H9 (cell line): ENCODE measurements around the gene ALKBH5. TPM values are rescaled to one million over a fixed set of nuclear protein-coding genes. Genes with fewer than 3 reads are reported as not detected.

Experiments used
- DNase-seq: peaks from one replicate; pipeline ENCODE4 v3.0.0-alpha.2; 2017
- H2AFZ ChIP-seq: one replicate; pipeline ENCODE4 v1.6.1; 2013; ENCODE audit warnings: mild to moderate bottlenecking, low read length, control low read depth, moderate library complexity
- H2AK5ac ChIP-seq: 2 replicates; pipeline ENCODE4 v1.6.1; 2013; ENCODE audit warnings: low read length, control low read depth, mixed read lengths; ENCODE audit not compliant: insufficient read length
- H2BK120ac ChIP-seq: one replicate; pipeline ENCODE4 v1.6.1; 2013; ENCODE audit warnings: low read depth, mild to moderate bottlenecking, low read length, control low read depth, inconsistent platforms; ENCODE audit not compliant: poor library complexity, severe bottlenecking
- H2BK12ac ChIP-seq: 2 replicates; pipeline ENCODE4 v1.6.1; 2013; ENCODE audit warnings: low read length, control low read depth, mixed read lengths, low read depth; ENCODE audit not compliant: insufficient read length
- H2BK15ac ChIP-seq: 2 replicates; pipeline ENCODE4 v1.6.1; 2013; ENCODE audit warnings: low read depth, low read length, control low read depth
- H2BK20ac ChIP-seq: one replicate; pipeline ENCODE4 v1.6.1; 2013; ENCODE audit warnings: low read depth, mild to moderate bottlenecking, low read length, control low read depth, inconsistent platforms; ENCODE audit not compliant: poor library complexity, severe bottlenecking
- H2BK5ac ChIP-seq: 2 replicates; pipeline ENCODE4 v1.6.1; 2013; ENCODE audit warnings: low read length, control low read depth, mixed read lengths; ENCODE audit not compliant: insufficient read length
- H3K14ac ChIP-seq: 2 replicates; pipeline ENCODE4 v1.6.1; 2013; ENCODE audit warnings: low read length, control low read depth; ENCODE audit not compliant: insufficient read depth
- H3K18ac ChIP-seq: 2 replicates; pipeline ENCODE4 v1.6.1; 2013; ENCODE audit warnings: low read depth, mild to moderate bottlenecking, mixed read lengths, low read length, control low read depth; ENCODE audit not compliant: insufficient read length
- H3K23ac ChIP-seq: 2 replicates; pipeline ENCODE4 v1.6.1; 2013; ENCODE audit warnings: low read length, control low read depth, mixed read lengths, low read depth; ENCODE audit not compliant: insufficient read length
- H3K23me2 ChIP-seq: 2 replicates; pipeline ENCODE4 v1.6.1; 2013; ENCODE audit warnings: low read depth, mild to moderate bottlenecking, mixed read lengths, low read length, control low read depth; ENCODE audit not compliant: insufficient read length, poor library complexity, severe bottlenecking
- H3K27ac ChIP-seq: 2 replicates; pipeline ENCODE4 v1.5.1; 2013; ENCODE audit warnings: low read length, control low read depth, mixed read lengths, low read depth; ENCODE audit not compliant: insufficient read length
- H3K27me3 ChIP-seq: 2 replicates; pipeline ENCODE4 v1.6.1; 2013; ENCODE audit warnings: low read length, control low read depth, inconsistent platforms; ENCODE audit not compliant: insufficient read depth
- H3K4ac ChIP-seq: 2 replicates; pipeline ENCODE4 v1.6.1; 2013; ENCODE audit warnings: low read depth, mild to moderate bottlenecking, control low read depth, inconsistent platforms, low read length, moderate library complexity
- H3K4me1 ChIP-seq: 2 replicates; pipeline ENCODE4 v1.6.1; 2013; ENCODE audit warnings: low read length, control low read depth, inconsistent platforms; ENCODE audit not compliant: insufficient read depth
- H3K4me2 ChIP-seq: 2 replicates; pipeline ENCODE4 v1.6.1; 2013; ENCODE audit warnings: low read length, control low read depth, mixed read lengths; ENCODE audit not compliant: insufficient read length, insufficient read depth
- H3K56ac ChIP-seq: 2 replicates; pipeline ENCODE4 v1.6.1; 2013; ENCODE audit warnings: low read depth, mild to moderate bottlenecking, mixed read lengths, low read length, control low read depth; ENCODE audit not compliant: insufficient read length
- H3K79me1 ChIP-seq: 2 replicates; pipeline ENCODE4 v1.6.1; 2013; ENCODE audit warnings: low read depth, mild to moderate bottlenecking, moderate library complexity, low read length, control low read depth, inconsistent platforms; ENCODE audit not compliant: insufficient read depth, poor library complexity, severe bottlenecking
- H3K79me2 ChIP-seq: 2 replicates; pipeline ENCODE4 v1.6.1; 2013; ENCODE audit warnings: low read length, control low read depth, inconsistent platforms; ENCODE audit not compliant: insufficient read depth
- H3K9ac ChIP-seq: 2 replicates; pipeline ENCODE4 v1.6.1; 2013; ENCODE audit warnings: low read length, control low read depth, mixed read lengths; ENCODE audit not compliant: insufficient read length; ENCODE audit errors: extremely low read depth
- H3K9me3 ChIP-seq: one replicate; pipeline ENCODE4 v1.6.1; 2013; ENCODE audit warnings: low read depth, low read length, inconsistent platforms; ENCODE audit not compliant: control insufficient read depth
- H3T11ph ChIP-seq: one replicate; pipeline ENCODE4 v1.6.1; 2013; ENCODE audit warnings: mild to moderate bottlenecking, low read length, control low read depth, inconsistent platforms
- H4K20me1 ChIP-seq: one replicate; pipeline ENCODE4 v1.6.1; 2013; ENCODE audit not compliant: control insufficient read depth, insufficient read length, insufficient read depth
- H4K5ac ChIP-seq: 2 replicates; pipeline ENCODE4 v1.6.1; 2013; ENCODE audit warnings: low read depth, mild to moderate bottlenecking, mixed read lengths, low read length, control low read depth; ENCODE audit not compliant: insufficient read length
- H4K8ac ChIP-seq: replicated peaks from 2 replicates; pipeline ENCODE4 v1.6.1; 2013; ENCODE audit warnings: low read length, control low read depth, mixed read lengths, low read depth; ENCODE audit not compliant: insufficient read length
- H4K91ac ChIP-seq: 2 replicates; pipeline ENCODE4 v1.6.1; 2013; ENCODE audit warnings: low read depth, mild to moderate bottlenecking, moderate library complexity, mixed read lengths, low read length, control low read depth; ENCODE audit not compliant: insufficient read length
- H3K27ac Mint-ChIP-seq, 3 experiments: 2 replicates in 2 of 3; 3 replicates in 1 of 3; pipeline ENCODE4 v1.8.0; 2020 to 2021; ENCODE audit warnings: mixed read lengths in 3 of 3, mild to moderate bottlenecking in 1 of 3, moderate library complexity in 1 of 3
- H3K27me3 Mint-ChIP-seq: 2 replicates; pipeline ENCODE4 v1.8.0; 2021; ENCODE audit warnings: low read depth, mild to moderate bottlenecking, moderate library complexity, mixed read lengths
- H3K36me3 Mint-ChIP-seq, 3 experiments: 2 replicates in 2 of 3; 3 replicates in 1 of 3; pipeline ENCODE4 v1.8.0; 2020 to 2021; ENCODE audit warnings: low read depth in 3 of 3, mixed read lengths in 3 of 3; ENCODE audit not compliant: insufficient read depth in 1 of 3
- H3K4me1 Mint-ChIP-seq, 2 experiments: 2 replicates each; pipeline ENCODE4 v1.8.0; 2020; ENCODE audit warnings: mixed read lengths in 2 of 2
- H3K4me3 Mint-ChIP-seq, 2 experiments: 2 replicates in 1 of 2; 3 replicates in 1 of 2; pipeline ENCODE4 v1.8.0; 2020 to 2021; ENCODE audit warnings: mild to moderate bottlenecking in 2 of 2, mixed read lengths in 2 of 2, moderate library complexity in 1 of 2
- H3K9me3 Mint-ChIP-seq, 2 experiments: 2 replicates in 1 of 2; 3 replicates in 1 of 2; pipeline ENCODE4 v1.8.0; 2020; ENCODE audit warnings: mild to moderate bottlenecking in 2 of 2, mixed read lengths in 2 of 2, moderate library complexity in 1 of 2
- WGBS: extraction: QIAGEN DNeasy Blood & Tissue Kit; methylation state at CpG from one replicate; pipeline ENCODE4 v1.1.7; 2013; ENCODE audit warnings: missing lambda C conversion rate, low lambda C conversion rate, mixed read lengths; ENCODE audit not compliant: insufficient read length; ENCODE audit errors: extremely low coverage; 5-methylcytosine and 5-hydroxymethylcytosine counted together
- total RNA-seq: library from RNA; stranded (reverse); gene quantifications from 2 replicates; pipeline ENCODE4 v1.2.1, GENCODE V29; 2021
- TF ChIP-seq, protein P1 (sequence below): fragments of 200-600 bp; sonication (generic); conservative IDR thresholded peaks from 3 replicates; pipeline ENCODE4 v1.8.0; 2021; ENCODE audit warnings: antibody characterized with exemption, mild to moderate bottlenecking

ALKBH5 gene
- total RNA-seq, 1 experiment from 2014 or later = 89.8 TPM

DNA sequence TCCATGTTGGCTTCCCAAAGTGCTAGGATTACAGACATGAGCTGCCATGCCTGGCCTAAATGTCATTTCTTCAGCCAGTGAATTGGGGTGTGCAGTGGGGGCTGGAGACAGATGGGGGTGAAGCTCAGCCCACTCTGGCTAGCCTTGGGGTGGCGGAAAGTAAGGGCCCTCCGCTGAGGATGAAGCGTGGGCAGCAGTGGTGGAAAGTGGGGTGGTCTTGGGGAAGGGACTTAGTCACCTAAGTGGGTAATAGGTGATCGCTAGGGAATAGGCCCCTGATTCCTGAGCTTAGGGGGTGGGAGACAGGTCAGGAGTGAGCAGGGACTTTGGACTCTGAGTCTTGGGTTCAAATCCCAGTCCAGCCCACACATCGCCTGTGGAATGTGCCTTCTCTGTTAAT lies 44.0 kb downstream of the ALKBH5 start:
- no peak overlapping the region for H3K14ac ChIP-seq
- no peak overlapping the region for H2AK5ac ChIP-seq
- H3K27ac ChIP-seq = no peak overlapping the region
- WGBS = no CpG with 5 or more reads among the region's 5 CpGs
- no peak overlapping the region for H3K4ac ChIP-seq
- Mint-ChIP-seq H3K36me3 (peaks cover 4 to 9% (median 8%) of the 10 kb centered on the region in 3 experiments; a peak in 4 of 7 replicates), H3K27me3 (no peaks in the 10 kb centered on the region), H3K4me3 (no peak overlapping the region; a peak in 1 of 5 replicates), H3K27ac (peak overlapping the region in 1 of 3 experiments; percentile 57; a peak in 4 of 7 replicates), H3K4me1 (peaks cover 24 to 36% of the 10 kb centered on the region in 2 experiments), H3K9me3 (no peaks in the 10 kb centered on the region; a peak in 1 of 5 replicates)
- H3K4me2 ChIP-seq = no peak overlapping the region
- H3T11ph ChIP-seq = no peak overlapping the region
- H2BK20ac ChIP-seq = no peak overlapping the region
- H2BK15ac ChIP-seq = no peak overlapping the region
- H4K91ac ChIP-seq = no peak overlapping the region
- H3K18ac ChIP-seq = no peak overlapping the region
- no peak overlapping the region for H2AFZ ChIP-seq
- H3K9ac ChIP-seq = no peak overlapping the region
- H4K8ac ChIP-seq = no peak overlapping the region
- no peak overlapping the region for H2BK12ac ChIP-seq
- H3K23ac ChIP-seq = no peak overlapping the region
- no peaks in the 10 kb centered on the region for H4K20me1 ChIP-seq
- TF ChIP-seq, protein P1, sequence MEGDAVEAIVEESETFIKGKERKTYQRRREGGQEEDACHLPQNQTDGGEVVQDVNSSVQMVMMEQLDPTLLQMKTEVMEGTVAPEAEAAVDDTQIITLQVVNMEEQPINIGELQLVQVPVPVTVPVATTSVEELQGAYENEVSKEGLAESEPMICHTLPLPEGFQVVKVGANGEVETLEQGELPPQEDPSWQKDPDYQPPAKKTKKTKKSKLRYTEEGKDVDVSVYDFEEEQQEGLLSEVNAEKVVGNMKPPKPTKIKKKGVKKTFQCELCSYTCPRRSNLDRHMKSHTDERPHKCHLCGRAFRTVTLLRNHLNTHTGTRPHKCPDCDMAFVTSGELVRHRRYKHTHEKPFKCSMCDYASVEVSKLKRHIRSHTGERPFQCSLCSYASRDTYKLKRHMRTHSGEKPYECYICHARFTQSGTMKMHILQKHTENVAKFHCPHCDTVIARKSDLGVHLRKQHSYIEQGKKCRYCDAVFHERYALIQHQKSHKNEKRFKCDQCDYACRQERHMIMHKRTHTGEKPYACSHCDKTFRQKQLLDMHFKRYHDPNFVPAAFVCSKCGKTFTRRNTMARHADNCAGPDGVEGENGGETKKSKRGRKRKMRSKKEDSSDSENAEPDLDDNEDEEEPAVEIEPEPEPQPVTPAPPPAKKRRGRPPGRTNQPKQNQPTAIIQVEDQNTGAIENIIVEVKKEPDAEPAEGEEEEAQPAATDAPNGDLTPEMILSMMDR = no peak
- no peak overlapping the region for H4K5ac ChIP-seq
- no peaks in the 10 kb centered on the region for H3K27me3 ChIP-seq
- H3K4me1 ChIP-seq = peaks cover 3% of the 10 kb centered on the region; the same call in 1 of the 2 replicates
- H3K79me2 ChIP-seq = peaks cover 25% of the 10 kb centered on the region; the same call in 1 of the 2 replicates
- no peak for DNase-seq
- no peak overlapping the region for H2BK5ac ChIP-seq
- no peak overlapping the region for H2BK120ac ChIP-seq
- H3K23me2 ChIP-seq = peaks cover 11% of the 10 kb centered on the region
- H3K56ac ChIP-seq = no peak overlapping the region
- peaks cover 9% of the 10 kb centered on the region for H3K79me1 ChIP-seq
- no peaks in the 10 kb centered on the region for H3K9me3 ChIP-seq
